ENCODE measurements around the gene LRRN2.

GRCh38 chr1:204571631-204572030 lies 113.9 kb downstream of the LRRN2 start:
- no peak for TF ChIP-seq ELF4 (IDR thresholded peaks at IDR 0.05)
- TF ChIP-seq FOXM1 (IDR thresholded peaks at IDR 0.05; ENCODE audit: borderline replicate concordance), result no peak
- TF ChIP-seq L3MBTL2 (conservative IDR thresholded peaks at IDR 0.05), result no peak
- TF ChIP-seq FOXK2 (IDR thresholded peaks at IDR 0.05), result no peak
- no peak for TF ChIP-seq SUZ12 (IDR thresholded peaks at IDR 0.05)
- TF ChIP-seq ARNT (IDR thresholded peaks at IDR 0.05), result no peak
- no peak for TF ChIP-seq FOXA1 (IDR thresholded peaks at IDR 0.05)
- no peak for TF ChIP-seq LEF1 (IDR thresholded peaks at IDR 0.05; ENCODE audit: borderline replicate concordance)
- TF ChIP-seq BHLHE40 (IDR thresholded peaks at IDR 0.05; ENCODE audit: borderline replicate concordance), result no peak
- no peak for TF ChIP-seq PKNOX1 (IDR thresholded peaks at IDR 0.05)
- TF ChIP-seq SP1 (IDR thresholded peaks at IDR 0.05), result no peak
- TF ChIP-seq HDGF (IDR thresholded peaks at IDR 0.05; ENCODE audit: borderline replicate concordance), result no peak
- no peak for TF ChIP-seq NFRKB (IDR thresholded peaks at IDR 0.05)
